Cardiac muscle cell (in vitro differentiated cells and primary cell): ENCODE results near the gene PRUNE2. TPM values are rescaled to one million over a fixed set of nuclear protein-coding genes. Genes with fewer than 3 reads are reported as not detected.

ENCODE experiments used
- DNase-seq, 2 donors: peaks; one replicate each; pipeline versions ENCODE4 v3.0.0 to v3.0.0-alpha.2; 2010 to 2017; ENCODE audit warnings: low read depth in 1 of 2, low spot score in 1 of 2
- H3K27ac ChIP-seq: fragments of 200-600 bp; sonication (generic); 2 replicates; pipeline ENCODE4 v1.5.1; 2016
- H3K27me3 ChIP-seq: fragments of 200-600 bp; sonication (generic); 2 replicates; pipeline ENCODE4 v1.6.0; 2016; ENCODE audit warnings: control low read depth
- H3K36me3 ChIP-seq: fragments of 200-600 bp; sonication (generic); 2 replicates; pipeline ENCODE4 v1.5.1; 2016; ENCODE audit warnings: control low read depth
- H3K4me1 ChIP-seq: fragments of 200-600 bp; sonication (generic); 2 replicates; pipeline ENCODE4 v1.8.1; 2017; ENCODE audit warnings: low read depth, mild to moderate bottlenecking, mixed run types
- H3K4me3 ChIP-seq: fragments of 200-600 bp; sonication (generic); 2 replicates; pipeline ENCODE4 v1.5.1; 2016; ENCODE audit warnings: mild to moderate bottlenecking
- H3K9me3 ChIP-seq: fragments of 200-600 bp; sonication (generic); 2 replicates; pipeline ENCODE4 v1.5.1; 2017; ENCODE audit warnings: low read depth, mild to moderate bottlenecking, control low read depth
- CTCF ChIP-seq: IDR thresholded peaks from 2 replicates; pipeline ENCODE4 v1.5.1; 2012; ENCODE audit warnings: low read depth, mild to moderate bottlenecking, low read length
- polyA plus RNA-seq: library from polyadenylated mRNA; unstranded; fragments of >200 nt; fragmentation: Nextera tagmentation; extraction: Ambion mirVana; gene quantifications from 2 replicates; pipeline ENCODE4 v1.2.1, GENCODE V29; 2016
- total RNA-seq: library from RNA; depleted of rRNA; stranded (reverse); fragments of >200 nt; gene quantifications from 2 replicates; pipeline ENCODE4 v1.2.3, GENCODE V29; 2016

PRUNE2 gene
- total and polyA plus RNA-seq, 2 experiments from 2014 or later = 5.5 to 14.4 TPM

- no peaks in the 10 kb centered on the region for H3K36me3 ChIP-seq
- H3K9me3 ChIP-seq = no peaks in the 10 kb centered on the region
- no peak for TF ChIP-seq CTCF
- no peak overlapping the region for H3K4me3 ChIP-seq
- DNase-seq = peak in 1 of 2 donors; percentile 75
- H3K4me1 ChIP-seq = no peaks in the 10 kb centered on the region
- no peaks in the 10 kb centered on the region for H3K27me3 ChIP-seq
- no peak overlapping the region for H3K27ac ChIP-seq
Observed at GRCh38 chr9:76592091-76592973, 313.6 kb downstream of the PRUNE2 start.

DNA sequence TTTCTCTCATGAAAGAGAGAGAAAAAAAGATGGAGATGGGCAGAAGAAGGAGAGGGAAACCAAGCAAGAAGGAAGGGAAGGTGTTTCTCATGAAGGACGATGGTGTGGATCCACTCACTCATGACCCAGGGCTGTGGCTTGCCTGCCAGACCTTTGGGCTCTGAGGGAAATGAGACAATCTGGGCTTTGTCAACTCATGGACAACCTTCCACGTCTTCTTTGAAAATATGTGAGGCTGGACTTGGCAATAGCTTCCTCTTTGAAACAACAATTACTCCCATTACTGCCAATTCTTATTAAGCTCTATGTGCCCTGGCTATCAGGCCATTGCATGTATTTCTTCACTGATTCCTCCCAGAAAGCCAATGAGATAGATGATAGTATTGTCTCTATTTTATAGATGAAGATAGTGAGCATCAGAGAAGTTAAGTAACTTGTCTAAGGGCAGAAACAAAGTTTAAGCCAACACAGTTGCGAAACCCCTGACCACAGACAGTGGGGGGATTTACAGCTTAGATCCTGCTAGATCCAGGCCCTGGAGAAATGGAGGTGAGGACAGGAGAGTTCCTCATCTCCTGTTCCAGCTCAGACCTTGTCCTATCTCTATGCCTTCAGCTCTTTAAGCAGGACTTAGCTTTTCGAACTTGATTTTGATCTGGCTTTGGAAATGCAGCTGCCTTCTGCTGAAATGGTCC, 314.5 kb downstream of the PRUNE2 start:
- no peaks in the 10 kb centered on the region for H3K36me3 ChIP-seq
- H3K9me3 ChIP-seq = no peaks in the 10 kb centered on the region
- H3K4me1 ChIP-seq = no peaks in the 10 kb centered on the region
- no peak for TF ChIP-seq CTCF
- no peaks in the 10 kb centered on the region for H3K27me3 ChIP-seq
- H3K4me3 ChIP-seq = no peak overlapping the region
- DNase-seq = peak in 1 of 2 donors; percentile 85
- H3K27ac ChIP-seq = no peak overlapping the region

DNA sequence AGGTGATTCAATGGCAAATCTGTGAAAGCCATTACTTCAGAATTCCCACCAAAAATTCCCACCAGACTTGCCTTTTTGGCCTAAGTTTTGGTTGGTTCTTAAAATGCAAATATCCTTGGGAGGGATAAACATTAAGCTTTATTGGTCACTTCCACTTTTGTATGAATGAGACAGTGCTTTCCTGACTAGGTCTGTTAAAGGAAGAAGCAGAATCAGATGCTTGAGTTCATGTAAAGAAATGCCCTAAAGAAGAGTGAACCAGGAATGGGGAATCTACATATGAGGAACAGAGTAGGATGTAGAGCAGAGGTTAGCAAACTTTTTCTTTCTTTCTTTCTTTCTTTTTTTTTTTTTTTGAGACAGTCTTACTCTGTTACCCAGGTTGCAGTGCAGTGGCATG, 317.6 kb downstream of the PRUNE2 start:
- DNase-seq = no peak
- no peaks in the 10 kb centered on the region for H3K36me3 ChIP-seq
- TF ChIP-seq CTCF = no peak

GRCh38 chr9:76586390-76587314, 319.3 kb downstream of the PRUNE2 start:
- Histone ChIP-seq H3K4me3 (no peak overlapping the region), H3K9me3 (no peaks in the 10 kb centered on the region), H3K4me1 (no peaks in the 10 kb centered on the region), H3K27me3 (no peaks in the 10 kb centered on the region), H3K36me3 (no peaks in the 10 kb centered on the region), H3K27ac (no peak overlapping the region)
- no peak for DNase-seq
- TF ChIP-seq CTCF = no peak

More for the DNA sequence above, 317.6 kb downstream of the PRUNE2 start:
- no peak overlapping the region for H3K4me3 ChIP-seq
- H3K9me3 ChIP-seq = no peaks in the 10 kb centered on the region
- no peaks in the 10 kb centered on the region for H3K4me1 ChIP-seq
- no peak overlapping the region for H3K27ac ChIP-seq
- no peaks in the 10 kb centered on the region for H3K27me3 ChIP-seq
